IMR-90 (cell line): ENCODE data around the gene NFATC1. TPM values are rescaled to one million over a fixed set of nuclear protein-coding genes. Genes with fewer than 3 reads are reported as not detected.
A peak's percentile ranks its signal among the peaks of the same experiment; 100 is the strongest.

Source experiments
- ATAC-seq: fragments of 200-7000 bp; cut with Tn5 transposase; 2 replicates; pipeline ENCODE4 v1.9.1; 2020; ENCODE audit warnings: low read depth, mild to moderate bottlenecking, moderate library complexity
- BruUV-seq: library from RNA; stranded (reverse); fragments of 400-500 nt; replicated peaks from 2 replicates; lab custom pipeline; 2021; lab: Mats Ljungman, UMichigan
- CTCF ChIA-PET: fragments of 300-600 bp; formaldehyde crosslinking; extraction: SDS; loops from one replicate; lab custom pipeline; 2021; ENCODE audit warnings: antibody characterized with exemption; lab: Yijun Ruan, JAX
- POLR2A ChIA-PET: fragments of 300-600 bp; sonication (Branson Sonifier 250); formaldehyde crosslinking; loops from one replicate; lab custom pipeline; 2022; ENCODE audit warnings: antibody characterized with exemption; ENCODE audit not compliant: unreplicated experiment; lab: Charles Lee
- DNase-seq: peaks from one replicate; pipeline ENCODE4 v3.0.0; 2013
- H2AFZ ChIP-seq: replicated peaks from 2 replicates; pipeline ENCODE3; 2013; ENCODE audit warnings: low read length, mild to moderate bottlenecking; ENCODE audit not compliant: poor library complexity
- H2AK5ac ChIP-seq: 2 replicates; pipeline ENCODE4 v1.6.1; 2013; ENCODE audit warnings: low read depth, low read length, inconsistent platforms
- H2AK9ac ChIP-seq: replicated peaks from 2 replicates; pipeline ENCODE3; 2013; ENCODE audit warnings: mild to moderate bottlenecking, low read depth, low read length, moderate library complexity; ENCODE audit not compliant: poor library complexity
- H2BK120ac ChIP-seq: 2 replicates; pipeline ENCODE4 v1.6.1; 2013; ENCODE audit warnings: low read depth, low read length, inconsistent platforms
- H2BK15ac ChIP-seq: 3 replicates; pipeline ENCODE4 v1.6.1; 2013; ENCODE audit warnings: low read depth, low read length, inconsistent platforms
- H2BK20ac ChIP-seq: 2 replicates; pipeline ENCODE4 v1.6.1; 2013; ENCODE audit warnings: low read depth, mild to moderate bottlenecking, inconsistent platforms, low read length, moderate library complexity
- H2BK5ac ChIP-seq: 2 replicates; pipeline ENCODE4 v1.6.1; 2013; ENCODE audit warnings: mild to moderate bottlenecking, low read depth, low read length, inconsistent platforms; ENCODE audit not compliant: poor library complexity, severe bottlenecking
- H3K14ac ChIP-seq: replicated peaks from 2 replicates; pipeline ENCODE4 v1.6.1; 2013; ENCODE audit warnings: low read depth, low read length, inconsistent platforms
- H3K18ac ChIP-seq: 2 replicates; pipeline ENCODE4 v1.6.1; 2013; ENCODE audit warnings: low read depth, low read length, control low read depth
- H3K23ac ChIP-seq: 2 replicates; pipeline ENCODE4 v1.6.1; 2013; ENCODE audit warnings: low read depth, low read length, inconsistent platforms
- H3K27ac ChIP-seq: 2 replicates; pipeline ENCODE4 v1.5.1; 2013; ENCODE audit warnings: mild to moderate bottlenecking, control low read depth, low read length; ENCODE audit not compliant: insufficient read depth
- H3K27me3 ChIP-seq: 2 replicates; pipeline ENCODE4 v1.6.1; 2013; ENCODE audit warnings: low read length; ENCODE audit not compliant: control insufficient read depth, insufficient read depth
- H3K36me3 ChIP-seq: 2 replicates; pipeline ENCODE4 v1.6.1; 2013; ENCODE audit warnings: low read length, mixed read lengths; ENCODE audit not compliant: control insufficient read depth, insufficient read depth
- H3K4ac ChIP-seq: 2 replicates; pipeline ENCODE4 v1.6.1; 2013; ENCODE audit warnings: low read depth, low read length, inconsistent platforms
- H3K4me1 ChIP-seq: 2 replicates; pipeline ENCODE4 v1.6.1; 2013; ENCODE audit warnings: low read length, mixed read lengths; ENCODE audit not compliant: control insufficient read depth, insufficient read depth
- H3K4me2 ChIP-seq: 2 replicates; pipeline ENCODE4 v1.6.1; 2013; ENCODE audit warnings: low read depth, mild to moderate bottlenecking, control low read depth, low read length, moderate library complexity
- H3K4me3 ChIP-seq: 2 replicates; pipeline ENCODE4 v1.5.1; 2013; ENCODE audit warnings: low read depth, mild to moderate bottlenecking, control low read depth, low read length, moderate library complexity; ENCODE audit not compliant: insufficient read depth
- H3K56ac ChIP-seq: 2 replicates; pipeline ENCODE4 v1.6.1; 2013; ENCODE audit warnings: low read length, inconsistent platforms; ENCODE audit not compliant: insufficient read depth; ENCODE audit errors: extremely low read depth
- H3K79me1 ChIP-seq, 2 experiments: 2 replicates each; pipeline ENCODE4 v1.6.1; 2013; ENCODE audit warnings: low read length in 2 of 2, inconsistent platforms in 1 of 2, low read depth in 1 of 2
- H3K9ac ChIP-seq: 2 replicates; pipeline ENCODE4 v1.6.1; 2013; ENCODE audit warnings: low read depth, low read length, control low read depth
- H3K9me1 ChIP-seq: 2 replicates; pipeline ENCODE4 v1.6.1; 2013; ENCODE audit warnings: low read length, inconsistent platforms; ENCODE audit not compliant: insufficient read depth
- H3K9me3 ChIP-seq: 2 replicates; pipeline ENCODE4 v1.6.1; 2013; ENCODE audit warnings: low read length; ENCODE audit not compliant: control insufficient read depth, insufficient read depth
- H4K20me1 ChIP-seq: 2 replicates; pipeline ENCODE4 v1.6.1; 2013; ENCODE audit warnings: low read length, inconsistent platforms; ENCODE audit not compliant: insufficient read depth
- H4K5ac ChIP-seq: 2 replicates; pipeline ENCODE4 v1.6.1; 2013; ENCODE audit warnings: mild to moderate bottlenecking, low read depth, low read length, control low read depth
- H4K8ac ChIP-seq, 2 experiments: 2 replicates each; pipeline ENCODE4 v1.6.1; 2013; ENCODE audit warnings: low read depth in 2 of 2, low read length in 2 of 2, control low read depth in 1 of 2, inconsistent platforms in 1 of 2
- H4K91ac ChIP-seq: 2 replicates; pipeline ENCODE4 v1.6.1; 2013; ENCODE audit warnings: low read depth, low read length, inconsistent platforms; ENCODE audit not compliant: insufficient read depth
- BHLHE40 ChIP-seq: fragments of 150-350 bp; IDR thresholded peaks from 2 replicates; pipeline ENCODE4 v1.6.1; 2016; ENCODE audit warnings: mild to moderate bottlenecking, low read depth, low read length
- CEBPB ChIP-seq: IDR thresholded peaks from 2 replicates; pipeline ENCODE4 v1.6.1; 2012; ENCODE audit warnings: low read depth, low read length, improper control_type of control experiment
- CHD1 ChIP-seq: IDR thresholded peaks from 2 replicates; pipeline ENCODE4 v1.6.1; 2012; ENCODE audit warnings: low read depth, low read length, improper control_type of control experiment
- CTCF ChIP-seq: conservative IDR thresholded peaks from 2 replicates; pipeline ENCODE4 v1.5.1; 2012; ENCODE audit warnings: mild to moderate bottlenecking, low read depth, low read length, improper control_type of control experiment
- FOS ChIP-seq: fragments of 150-350 bp; IDR thresholded peaks from 2 replicates; pipeline ENCODE4 v1.6.1; 2016; ENCODE audit warnings: low read depth, low read length
- MAFK ChIP-seq: IDR thresholded peaks from 2 replicates; pipeline ENCODE4 v1.6.1; 2012; ENCODE audit warnings: low read depth, low read length, improper control_type of control experiment
- MAZ ChIP-seq: IDR thresholded peaks from 2 replicates; pipeline ENCODE4 v1.6.1; 2012; ENCODE audit warnings: low read depth, mild to moderate bottlenecking, low read length, improper control_type of control experiment, moderate library complexity, borderline replicate concordance
- NFE2L2 ChIP-seq: fragments of 150-350 bp; IDR thresholded peaks from 2 replicates; pipeline ENCODE4 v1.6.1; 2016; ENCODE audit warnings: low read depth, mild to moderate bottlenecking, low read length
- POLR2A ChIP-seq: IDR thresholded peaks from 2 replicates; pipeline ENCODE4 v1.6.1; 2012; ENCODE audit warnings: mild to moderate bottlenecking, low read depth, low read length
- RAD21 ChIP-seq: IDR thresholded peaks from 2 replicates; pipeline ENCODE4 v1.6.1; 2012; ENCODE audit warnings: low read length, improper control_type of control experiment
- RCOR1 ChIP-seq: IDR thresholded peaks from 2 replicates; pipeline ENCODE4 v1.6.1; 2012; ENCODE audit warnings: mild to moderate bottlenecking, low read length, improper control_type of control experiment; ENCODE audit not compliant: insufficient replicate concordance
- RFX5 ChIP-seq: IDR thresholded peaks from 2 replicates; pipeline ENCODE4 v1.8.0; 2012; ENCODE audit warnings: low read depth, mild to moderate bottlenecking, low read length, moderate library complexity
- SMC3 ChIP-seq: fragments of 150-350 bp; IDR thresholded peaks from 2 replicates; pipeline ENCODE4 v1.6.1; 2016; ENCODE audit warnings: low read depth, mild to moderate bottlenecking, antibody characterized with exemption, low read length, moderate library complexity
- USF2 ChIP-seq: fragments of 150-350 bp; IDR thresholded peaks from 2 replicates; pipeline ENCODE4 v1.6.1; 2017; ENCODE audit warnings: mild to moderate bottlenecking, antibody characterized with exemption, low read length, low read depth
- WGBS, 2 experiments: methylation state at CpG; one replicate each; pipeline versions ENCODE4 v1.1.5 to v1.1.7; 2013; ENCODE audit warnings: missing lambda C conversion rate in 2 of 2; ENCODE audit not compliant: insufficient read length in 1 of 2; ENCODE audit errors: extremely low coverage in 2 of 2; 5-methylcytosine and 5-hydroxymethylcytosine counted together
- dilution Hi-C: fragments of 300-500 bp; cut with HindIII; formaldehyde crosslinking; loops from one replicate; pipeline ENCODE4 v1.14.3; 2018; ENCODE audit warnings: low sequenced_read_pairs; ENCODE audit not compliant: unreplicated experiment
- in situ Hi-C: fragments of 300-500 bp; cut with MboI; formaldehyde crosslinking; loops from 3 replicates; pipeline ENCODE4 v1.14.3; 2019; ENCODE audit warnings: low sequenced_read_pairs, inconsistent platforms, mixed read lengths
- intact Hi-C: fragments of 100-400 bp; cut with micrococcal nuclease; formaldehyde crosslinking; loops from 2 replicates; pipeline ENCODE4 v1.10.0; 2022
- polyA plus RNA-seq, 3 experiments: library from polyadenylated mRNA; depleted of rRNA; stranded (reverse); fragments of >200 nt; gene quantifications; 2 replicates each; pipeline ENCODE4 v1.2.3, GENCODE V29; 2012; ENCODE audit warnings: low replicate concordance in 1 of 3
- total RNA-seq: library from RNA; depleted of rRNA; stranded (reverse); fragments of >200 nt; gene quantifications from 2 replicates; pipeline ENCODE4 v1.2.3, GENCODE V29; 2012
- TF ChIP-seq, protein P1 (sequence below): fragments of 150-350 bp; IDR thresholded peaks from 2 replicates; pipeline ENCODE4 v1.6.1; 2016; ENCODE audit warnings: low read depth, mild to moderate bottlenecking, low read length, moderate library complexity, borderline replicate concordance

NFATC1 gene
- total and polyA plus RNA-seq, 2 of the 4 experiments (the other 2 are of a cell fraction): 0.36 to 1.8 TPM

DNA sequence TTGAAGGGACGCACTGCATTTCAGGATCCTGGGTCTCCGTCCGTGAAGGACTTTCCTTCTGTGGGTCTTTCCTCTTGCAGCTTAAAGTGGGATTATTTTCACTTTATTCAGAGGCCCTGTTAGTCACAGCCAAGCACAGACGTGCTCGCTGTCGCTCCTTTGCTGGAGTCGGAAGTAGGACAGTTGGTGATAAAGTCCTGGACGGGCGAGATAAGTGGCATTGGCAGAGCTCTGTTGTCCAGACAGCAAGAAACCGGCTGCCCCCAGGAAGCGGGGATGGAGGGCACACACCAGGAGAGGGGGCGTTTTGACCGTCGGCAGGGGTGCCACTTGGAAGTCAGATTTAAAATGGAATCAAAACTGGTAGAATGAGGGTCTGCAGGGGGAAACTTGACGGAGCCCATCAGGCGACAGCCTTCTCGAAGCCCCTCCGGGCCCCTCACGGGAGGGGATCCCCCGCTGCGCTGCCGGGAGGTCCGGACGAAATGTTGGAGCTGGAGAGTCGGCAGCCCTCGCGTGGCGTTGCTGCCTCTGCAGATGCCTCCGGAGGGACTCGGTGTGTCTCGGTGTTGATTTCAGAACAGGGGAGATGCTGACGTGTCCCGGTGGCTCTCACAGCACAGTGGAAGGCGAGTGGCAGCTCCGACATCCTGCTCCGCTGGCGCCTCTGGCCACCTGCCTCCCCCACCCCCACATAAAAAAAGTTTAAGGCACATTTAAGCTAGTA lies 124.2 kb downstream of the NFATC1 start:
- H3K27ac ChIP-seq: no peak overlapping the region
- no peak overlapping the region for H4K91ac ChIP-seq
- no peak overlapping the region for H3K23ac ChIP-seq
- H3K14ac ChIP-seq: no peak overlapping the region
- no peak overlapping the region for H4K8ac ChIP-seq
- ChIA-PET POLR2A (no interaction called here), CTCF (interaction anchor here (0.6 to 0.9 kb wide), 2 partner anchors 8 to 141 kb away, joined by 3 read pairs; no protein-coding TSS in a partner anchor)
- H3K56ac ChIP-seq: no peak overlapping the region
- 100% methylated on average over 1 of the region's 37 CpGs; no CpG with 5 or more reads in 1 of the 2 experiments for WGBS, 2 experiments
- H3K9ac ChIP-seq: no peak overlapping the region
- H3K9me3 ChIP-seq: no peaks in the 10 kb centered on the region
- no peak overlapping the region for H3K4ac ChIP-seq
- no TSS peak for BruUV-seq
- intact Hi-C loops (no loop called here), dilution Hi-C loops (no loop called here), in situ Hi-C loops (no loop called here)
- H2AFZ ChIP-seq: peak overlapping the region; percentile 69
- H2BK20ac ChIP-seq: no peak overlapping the region
- H3K18ac ChIP-seq: no peak overlapping the region
- H2BK15ac ChIP-seq: no peak overlapping the region
- H2AK5ac ChIP-seq: no peak overlapping the region
- peak; percentile 38 for DNase-seq
- no peak overlapping the region for H2BK120ac ChIP-seq
- H3K4me3 ChIP-seq: no peak overlapping the region
- H3K79me1 ChIP-seq: no peaks in the 10 kb centered on the region
- no peak overlapping the region for H2BK5ac ChIP-seq
- H3K4me1 ChIP-seq: no peaks in the 10 kb centered on the region; the same call in 1 of the 2 replicates
- H3K36me3 ChIP-seq: no peaks in the 10 kb centered on the region
- H4K5ac ChIP-seq: no peak overlapping the region
- no peaks in the 10 kb centered on the region for H4K20me1 ChIP-seq
- H2AK9ac ChIP-seq: no peak overlapping the region
- H3K9me1 ChIP-seq: no peaks in the 10 kb centered on the region
- peaks cover 7% of the 10 kb centered on the region for H3K27me3 ChIP-seq
- H3K4me2 ChIP-seq: peak overlapping the region; percentile 70
- ATAC-seq: peak; percentile 79
- TF ChIP-seq POLR2A (no peak), CEBPB (no peak), NFE2L2 (no peak), BHLHE40 (no peak), CTCF (no peak), SMC3 (no peak), MAZ (no peak), MAFK (no peak), FOS (no peak), CHD1 (no peak), RAD21 (no peak), RCOR1 (no peak), USF2 (no peak), RFX5 (no peak)
- TF ChIP-seq, protein P1, sequence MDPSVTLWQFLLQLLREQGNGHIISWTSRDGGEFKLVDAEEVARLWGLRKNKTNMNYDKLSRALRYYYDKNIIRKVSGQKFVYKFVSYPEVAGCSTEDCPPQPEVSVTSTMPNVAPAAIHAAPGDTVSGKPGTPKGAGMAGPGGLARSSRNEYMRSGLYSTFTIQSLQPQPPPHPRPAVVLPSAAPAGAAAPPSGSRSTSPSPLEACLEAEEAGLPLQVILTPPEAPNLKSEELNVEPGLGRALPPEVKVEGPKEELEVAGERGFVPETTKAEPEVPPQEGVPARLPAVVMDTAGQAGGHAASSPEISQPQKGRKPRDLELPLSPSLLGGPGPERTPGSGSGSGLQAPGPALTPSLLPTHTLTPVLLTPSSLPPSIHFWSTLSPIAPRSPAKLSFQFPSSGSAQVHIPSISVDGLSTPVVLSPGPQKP: no peak
